ENCODE measurements around the gene HNRNPF.
"Not testable (repeated sequence)": the region's sequence is repeated elsewhere in the genome, so short reads cannot be mapped to it uniquely, and the experiment has no call there.

The HNRNPF gene

GRCh38 chr10:43348511-43349312 lies 60.3 kb downstream of the HNRNPF start:
- DNase-seq (ENCODE audit: low spot score) = peak; percentile 90

GRCh38 chr10:43347997-43348396 lies 61.0 kb downstream of the HNRNPF start:
- no peak for DNase-seq (ENCODE audit: low spot score)

- DNase-seq (ENCODE audit: low spot score) = no peak
These were observed 64.9 kb downstream of the HNRNPF start for GRCh38 chr10:43344051-43344450.

- no peak for DNase-seq (ENCODE audit: low spot score)
These were observed 65.9 kb downstream of the HNRNPF start for GRCh38 chr10:43343126-43343525.

- DNase-seq (ENCODE audit: low spot score) = no peak
These were observed 66.5 kb downstream of the HNRNPF start for GRCh38 chr10:43342279-43343125.

- no peak for DNase-seq (ENCODE audit: low spot score)
These were observed 67.5 kb downstream of the HNRNPF start for GRCh38 chr10:43341450-43341849.

- DNase-seq (ENCODE audit: low spot score) = no peak
These were observed 68.4 kb downstream of the HNRNPF start for GRCh38 chr10:43340619-43341018.

- DNase-seq (ENCODE audit: low spot score) = no peak
These were observed 68.9 kb downstream of the HNRNPF start for GRCh38 chr10:43340101-43340500.

GRCh38 chr10:43339136-43339535 lies 69.8 kb downstream of the HNRNPF start:
- no peak for DNase-seq (ENCODE audit: low spot score)

GRCh38 chr10:43338117-43338516 lies 70.9 kb downstream of the HNRNPF start:
- no peak for DNase-seq (ENCODE audit: low spot score)

GRCh38 chr10:43337536-43337935 lies 71.5 kb downstream of the HNRNPF start:
- DNase-seq (ENCODE audit: low spot score) = not testable (repeated sequence)

- no peak for DNase-seq (ENCODE audit: low spot score)
These were observed 72.2 kb downstream of the HNRNPF start for GRCh38 chr10:43336641-43337318.

GRCh38 chr10:43336061-43336460 lies 72.9 kb downstream of the HNRNPF start:
- DNase-seq (ENCODE audit: low spot score) = no peak
